Subcutaneous adipose tissue (tissue), 4 donors: ENCODE results near the gene CHMP6. TPM values are rescaled to one million over a fixed set of nuclear protein-coding genes. Genes with fewer than 3 reads are reported as not detected.

ENCODE experiments used
- CTCF ChIP-seq: fragments of 450-650 bp; IDR thresholded peaks from one replicate; pipeline ENCODE4 v1.5.1; 2016; ENCODE audit warnings: low read depth, mild to moderate bottlenecking, control low read depth, antibody characterized with exemption, moderate library complexity
- total RNA-seq, 4 donors: library from RNA; depleted of rRNA; stranded (reverse); fragments of >200 nt; gene quantifications; one replicate each; pipeline ENCODE4 v1.1.0, GENCODE V29; 2016

Gene CHMP6
- total RNA-seq, 4 donors from 2014 or later, result 18.2 to 36.9 (median 20.0) TPM

GRCh38 chr17:80984749-80985148 is 6.9 kb upstream of the CHMP6 start:
- TF ChIP-seq CTCF, result no peak

GRCh38 chr17:80986046-80986445 is 5.6 kb upstream of the CHMP6 start:
- no peak for TF ChIP-seq CTCF

GRCh38 chr17:80986816-80987475 is 4.7 kb upstream of the CHMP6 start:
- no peak for TF ChIP-seq CTCF

DNA sequence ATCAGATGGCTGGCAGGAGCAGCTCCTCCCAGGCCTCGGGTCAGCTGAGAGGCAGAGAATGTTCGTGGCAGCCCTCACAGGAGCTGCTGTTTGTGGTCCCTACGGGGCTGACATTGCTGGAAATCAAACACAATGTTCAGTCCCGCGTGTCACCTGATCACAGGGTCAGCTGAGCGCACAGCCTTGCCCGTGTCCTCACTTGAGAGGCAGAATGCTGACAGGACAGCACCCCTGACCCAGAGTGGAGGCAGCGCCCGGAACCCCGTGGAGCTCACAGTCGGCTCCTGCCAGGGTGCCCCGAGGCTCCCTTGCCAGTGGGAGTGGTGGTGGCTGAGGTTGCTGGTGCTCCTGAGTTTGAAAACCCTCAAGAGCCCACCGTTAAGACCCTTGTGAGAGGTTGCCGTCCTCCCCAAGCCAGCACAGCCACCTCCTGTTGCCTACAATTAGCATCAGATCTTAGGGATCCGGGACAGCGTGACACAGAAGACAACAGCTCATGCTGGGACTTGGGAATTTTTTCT is 3.6 kb upstream of the CHMP6 start:
- TF ChIP-seq CTCF, result no peak

DNA sequence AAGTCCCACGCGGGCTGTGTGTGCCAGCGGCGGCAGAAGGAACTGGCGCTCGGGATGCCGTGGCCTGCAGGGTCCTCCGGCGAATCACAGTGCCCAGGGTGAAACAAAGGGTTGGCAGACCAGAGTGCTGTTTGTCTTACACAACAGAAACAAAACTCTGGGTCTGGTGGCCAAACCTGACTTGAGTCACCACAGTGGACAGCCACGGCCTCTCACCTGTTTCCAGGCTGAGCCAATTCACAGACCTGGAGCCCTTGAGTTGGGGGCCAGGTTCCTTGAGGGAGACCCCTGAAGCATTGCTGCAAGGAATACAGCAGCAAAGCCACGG is 2.1 kb upstream of the CHMP6 start:
- no peak for TF ChIP-seq CTCF

- TF ChIP-seq CTCF, result no peak
Observed at GRCh38 chr17:80990921-80991644, 558 bp upstream of the CHMP6 start.

GRCh38 chr17:80992077-80992947 is 671 bp downstream of the CHMP6 start:
- no peak for TF ChIP-seq CTCF
